Cerebellar cortex (tissue), 1 donor: ENCODE data around the gene FAM234B.

Experiments
- DNase-seq: peaks from one replicate; pipeline ENCODE4 v3.0.0-alpha.2; 2015; ENCODE audit warnings: low spot score

The FAM234B gene

GRCh38 chr12:13044002-13044905 lies at the start of gene FAM234B:
TSS of gene FAM234B (plus strand) at chr12:13044381. CDS start at chr12:13044404, 23 bp downstream.
- DNase-seq = peak; percentile 81

- no peak for DNase-seq
These were observed 49.1 kb upstream of the FAM234B start for GRCh38 chr12:12995088-12995487.

- DNase-seq = no peak
These were observed 48.0 kb upstream of the FAM234B start for GRCh38 chr12:12996209-12996608.

- no peak for DNase-seq
These were observed 47.0 kb upstream of the FAM234B start for GRCh38 chr12:12997156-12997555.

GRCh38 chr12:12997734-12998133 lies 46.4 kb upstream of the FAM234B start:
- no peak for DNase-seq

GRCh38 chr12:12998248-12998647 lies 45.9 kb upstream of the FAM234B start:
- DNase-seq = no peak

- peak; percentile 49 for DNase-seq
These were observed 44.8 kb upstream of the FAM234B start for GRCh38 chr12:12999271-12999958.

- DNase-seq = peak; percentile 94
These were observed 44.1 kb upstream of the FAM234B start, which contains the start of gene HEBP1 for GRCh38 chr12:12999959-13000615. TSS of gene HEBP1 (minus strand) at chr12:13000265. CDS start at chr12:13000114, 151 bp downstream.

- no peak for DNase-seq
These were observed 43.6 kb upstream of the FAM234B start for GRCh38 chr12:13000616-13000924.

GRCh38 chr12:13000925-13001774 lies 43.0 kb upstream of the FAM234B start:
- peak; percentile 53 for DNase-seq

- no peak for DNase-seq
These were observed 42.5 kb upstream of the FAM234B start for GRCh38 chr12:13001775-13002040.

GRCh38 chr12:13002301-13003097 lies 41.7 kb upstream of the FAM234B start:
- DNase-seq = no peak

GRCh38 chr12:13004361-13004760 lies 39.8 kb upstream of the FAM234B start:
- no peak for DNase-seq

- DNase-seq = no peak
These were observed 39.2 kb upstream of the FAM234B start for GRCh38 chr12:13004986-13005385.

GRCh38 chr12:13005649-13006048 lies 38.5 kb upstream of the FAM234B start:
- DNase-seq = no peak

- no peak for DNase-seq
These were observed 36.5 kb upstream of the FAM234B start for GRCh38 chr12:13007496-13008233.

- DNase-seq = no peak
These were observed 35.3 kb upstream of the FAM234B start for GRCh38 chr12:13008741-13009380.

- no peak for DNase-seq
These were observed 33.1 kb upstream of the FAM234B start for GRCh38 chr12:13011098-13011497.

GRCh38 chr12:13022851-13023271 lies 21.3 kb upstream of the FAM234B start:
- no peak for DNase-seq
